Endothelial cell of umbilical vein (primary cell): ENCODE data around the gene RPS24. TPM values are rescaled to one million over a fixed set of nuclear protein-coding genes. Genes with fewer than 3 reads are reported as not detected.

Experiments used
- Bru-seq: library from RNA; stranded (reverse); fragments of 400-500 nt; gene quantifications from one replicate; lab custom pipeline; 2021; lab: Mats Ljungman, UMichigan
- BruChase-seq, 2 experiments: library from RNA; stranded (reverse); fragments of 400-500 nt; gene quantifications; one replicate each; lab custom pipeline; 2021; lab: Mats Ljungman, UMichigan
- BruUV-seq: library from RNA; stranded (reverse); fragments of 400-500 nt; replicated peaks from 2 replicates; lab custom pipeline; 2021; lab: Mats Ljungman, UMichigan
- CTCF ChIA-PET: fragments of 300-600, 350-600 bp; sonication (Branson Sonifier 250); formaldehyde crosslinking; loops from one replicate; lab custom pipeline; 2021; ENCODE audit warnings: antibody characterized with exemption, inconsistent platforms; lab: Charles Lee
- POLR2A ChIA-PET: fragments of 300-600, 350-600 bp; sonication (Branson Sonifier 250); formaldehyde crosslinking; loops from one replicate; lab custom pipeline; 2021; ENCODE audit warnings: antibody characterized with exemption, inconsistent platforms; lab: Charles Lee
- DNase-seq: peaks from one replicate; pipeline ENCODE4 v3.0.0-alpha.2; 2011; ENCODE audit warnings: low read depth, low spot score
- FAIRE-seq: peaks from 2 replicates; lab custom pipeline; 2011; peaks lifted over from hg19 to GRCh38; lab: Jason Lieb, UNC
- H2AFZ ChIP-seq: 2 replicates; pipeline ENCODE4 v1.6.0; 2012; ENCODE audit warnings: low read depth, low read length, control low read depth, inconsistent platforms
- H3K27ac ChIP-seq: 2 replicates; pipeline ENCODE4 v1.5.1; 2011; ENCODE audit warnings: low read depth, mild to moderate bottlenecking, control low read depth, low read length, moderate library complexity; ENCODE audit not compliant: insufficient read depth
- H3K27me3 ChIP-seq, 2 experiments: 2 replicates each; pipeline versions ENCODE4 v1.6.0 to v1.6.1; 2011; ENCODE audit warnings: low read length in 2 of 2, mixed read lengths in 1 of 2; ENCODE audit not compliant: control insufficient read depth in 2 of 2, insufficient read depth in 2 of 2
- H3K36me3 ChIP-seq, 2 experiments: 2 replicates in 1 of 2; 3 replicates in 1 of 2; pipeline ENCODE4 v1.5.1; 2011; ENCODE audit warnings: low read length in 2 of 2, mild to moderate bottlenecking in 1 of 2, moderate library complexity in 1 of 2; ENCODE audit not compliant: control insufficient read depth in 2 of 2, insufficient read depth in 2 of 2; ENCODE audit errors: extremely low read depth in 1 of 2
- H3K4me1 ChIP-seq: 3 replicates; pipeline ENCODE4 v1.5.1; 2011; ENCODE audit warnings: mild to moderate bottlenecking, low read length; ENCODE audit not compliant: control insufficient read depth, insufficient read depth; ENCODE audit errors: extremely low read depth
- H3K4me2 ChIP-seq: 2 replicates; pipeline ENCODE4 v1.6.1; 2011; ENCODE audit warnings: low read length, control low read depth, mixed read lengths; ENCODE audit not compliant: insufficient read depth
- H3K4me3 ChIP-seq, 3 experiments: fragments of 200-600 bp in 1 of 3; sonication (generic), shearing (Covaris generic) in 1 of 3; replicated peaks in 1 of 3; 2 replicates each; pipeline ENCODE4 v1.5.1; 2011 to 2016; ENCODE audit warnings: control low read depth in 3 of 3, low read length in 3 of 3, mild to moderate bottlenecking in 2 of 3, inconsistent platforms in 1 of 3, low read depth in 1 of 3, moderate library complexity in 1 of 3; ENCODE audit not compliant: insufficient read depth in 1 of 3
- H3K79me2 ChIP-seq: 2 replicates; pipeline ENCODE4 v1.6.0; 2012; ENCODE audit warnings: low read length, inconsistent platforms; ENCODE audit not compliant: control insufficient read depth, insufficient read depth
- H3K9ac ChIP-seq: replicated peaks from 2 replicates; pipeline ENCODE3; 2011; ENCODE audit warnings: low read length, control low read depth; ENCODE audit not compliant: insufficient read depth; ENCODE audit errors: extremely low read depth
- H3K9me1 ChIP-seq: replicated peaks from 3 replicates; pipeline ENCODE4 v1.6.0; 2011; ENCODE audit warnings: mild to moderate bottlenecking, low read length; ENCODE audit not compliant: control insufficient read depth, insufficient read depth; ENCODE audit errors: extremely low read depth
- H3K9me3 ChIP-seq: replicated peaks from 2 replicates; pipeline ENCODE4 v1.5.1; 2012; ENCODE audit warnings: low read length, inconsistent platforms; ENCODE audit not compliant: control insufficient read depth, insufficient read depth
- H4K20me1 ChIP-seq: replicated peaks from 2 replicates; pipeline ENCODE3; 2011; ENCODE audit warnings: mild to moderate bottlenecking, low read length; ENCODE audit not compliant: control insufficient read depth, insufficient read depth; ENCODE audit errors: extremely low read depth
- CTCF ChIP-seq, 2 donors: IDR thresholded peaks; 1 replicate in 1 of 2; 2 replicates in 1 of 2; pipeline ENCODE4 v1.5.1; 2011; ENCODE audit warnings: low read length in 2 of 2, mild to moderate bottlenecking in 2 of 2, moderate library complexity in 2 of 2, control low read depth in 1 of 2, inconsistent platforms in 1 of 2, low read depth in 1 of 2; ENCODE audit not compliant: insufficient read depth in 1 of 2; ENCODE audit errors: extremely low read depth in 1 of 2
- EZH2 ChIP-seq: IDR thresholded peaks from 2 replicates; pipeline ENCODE4 v1.6.1; 2012; ENCODE audit warnings: borderline replicate concordance, low read depth, mild to moderate bottlenecking, moderate library complexity, low read length, inconsistent platforms; ENCODE audit not compliant: severe bottlenecking
- FOS ChIP-seq: IDR thresholded peaks from 2 replicates; pipeline ENCODE4 v1.6.1; 2011; ENCODE audit warnings: mild to moderate bottlenecking, low read length, moderate library complexity, borderline replicate concordance; ENCODE audit not compliant: insufficient read depth
- GATA2 ChIP-seq: IDR thresholded peaks from 2 replicates; pipeline ENCODE4 v1.7.0; 2011; ENCODE audit warnings: low read depth, mild to moderate bottlenecking, moderate library complexity, mixed read lengths, low read length; ENCODE audit not compliant: insufficient read length, insufficient read depth
- JUN ChIP-seq: IDR thresholded peaks from 2 replicates; pipeline ENCODE4 v1.6.1; 2011; ENCODE audit warnings: borderline replicate concordance, low read depth; ENCODE audit not compliant: insufficient read length, insufficient read depth
- MAX ChIP-seq: IDR thresholded peaks from 2 replicates; pipeline ENCODE4 v1.6.1; 2011; ENCODE audit not compliant: insufficient read depth, insufficient read length
- MYC ChIP-seq: IDR thresholded peaks from one replicate; pipeline ENCODE4 v1.6.1; 2011; ENCODE audit warnings: mild to moderate bottlenecking, low read depth, low read length
- POLR2A ChIP-seq: IDR thresholded peaks from 2 replicates; pipeline ENCODE4 v1.6.1; 2012; ENCODE audit warnings: low read depth, mild to moderate bottlenecking, control low read depth, low read length
- POLR2AphosphoS5 ChIP-seq: IDR thresholded peaks from 2 replicates; pipeline ENCODE4 v1.6.1; 2012; ENCODE audit warnings: low read depth, mild to moderate bottlenecking, control low read depth, low read length, moderate library complexity; ENCODE audit not compliant: insufficient read depth
- dilution Hi-C: fragments of 300-500 bp; cut with MboI; formaldehyde crosslinking; loops from one replicate; pipeline ENCODE4 v1.15.0; 2019; ENCODE audit warnings: low sequenced_read_pairs; ENCODE audit not compliant: extremely low pct_ligation_motif_present
- intact Hi-C: fragments of 100-400 bp; cut with micrococcal nuclease; formaldehyde crosslinking; loops from one replicate; pipeline ENCODE4 v1.10.0; 2022
- long read RNA-seq: library from polyadenylated mRNA; stranded (forward); transcript quantifications from one replicate; pipeline ENCODE4 v2.0.0, GENCODE V29; 2021
- polyA minus RNA-seq, 3 experiments: library from RNA; depleted of rRNA, polyadenylated mRNA; stranded (reverse); fragments of >200 nt; gene quantifications; 1 replicate in 1 of 3; 2 replicates in 2 of 3; pipeline ENCODE4 v1.2.3, GENCODE V29; 2011
- polyA plus RNA-seq, 4 experiments: library from polyadenylated mRNA; depleted of rRNA in 3 of 4; stranded (reverse) in 3 of 4; unstranded in 1 of 4; fragments of >200 nt; gene quantifications; 2 replicates each; pipeline versions ENCODE4 v1.2.1 to v1.2.3, GENCODE V29; 2011 to 2012; ENCODE audit warnings: missing spikeins in 1 of 4
- total RNA-seq: library from RNA; stranded (reverse); gene quantifications from 2 replicates; pipeline ENCODE4 v1.2.3, GENCODE V29; 2021

RPS24 gene
- total RNA-seq (1,446 and 1,480 TPM in 2 replicates), polyA plus RNA-seq (2,227 and 2,326 TPM in 2 replicates), polyA minus RNA-seq (381 and 426 TPM in 2 replicates), Bru-seq, nascent RNA (percentile 96 among the genes with signal in this experiment), BruChase-seq, experiment 1, labeled RNA remaining after a 6-hour chase (percentile 95 among the genes with signal in this experiment), BruChase-seq, experiment 2, labeled RNA remaining after a 2-hour chase (percentile 94 among the genes with signal in this experiment)
- polyA plus RNA-seq (2011; cell fraction: cytosol; rRNA removed): 4,708 and 5,948 TPM in 2 replicates
- polyA plus RNA-seq (2011; cell fraction: nucleus; rRNA removed): 1,219 and 1,267 TPM in 2 replicates
- 4,228 and 4,559 TPM in 2 replicates for polyA plus RNA-seq (2012)
- polyA minus RNA-seq (2011; cell fraction: cytosol; rRNA and poly(A)+ RNA removed): 977 TPM
- polyA minus RNA-seq (2011; cell fraction: nucleus; rRNA and poly(A)+ RNA removed): 157 and 207 TPM in 2 replicates
- long read RNA-seq, transcript RPS24-211 (1 exons, 2,146 nt): minor isoform, 6 of 985 reads
- long read RNA-seq, transcript RPS24-214 (5 exons, 634 nt): major isoform, 774 of 985 reads
- long read RNA-seq, partial matches to known transcripts: 199 of 985 reads
- long read RNA-seq, other reads (novel, unspliced or antisense): 3 of 985 reads

DNA sequence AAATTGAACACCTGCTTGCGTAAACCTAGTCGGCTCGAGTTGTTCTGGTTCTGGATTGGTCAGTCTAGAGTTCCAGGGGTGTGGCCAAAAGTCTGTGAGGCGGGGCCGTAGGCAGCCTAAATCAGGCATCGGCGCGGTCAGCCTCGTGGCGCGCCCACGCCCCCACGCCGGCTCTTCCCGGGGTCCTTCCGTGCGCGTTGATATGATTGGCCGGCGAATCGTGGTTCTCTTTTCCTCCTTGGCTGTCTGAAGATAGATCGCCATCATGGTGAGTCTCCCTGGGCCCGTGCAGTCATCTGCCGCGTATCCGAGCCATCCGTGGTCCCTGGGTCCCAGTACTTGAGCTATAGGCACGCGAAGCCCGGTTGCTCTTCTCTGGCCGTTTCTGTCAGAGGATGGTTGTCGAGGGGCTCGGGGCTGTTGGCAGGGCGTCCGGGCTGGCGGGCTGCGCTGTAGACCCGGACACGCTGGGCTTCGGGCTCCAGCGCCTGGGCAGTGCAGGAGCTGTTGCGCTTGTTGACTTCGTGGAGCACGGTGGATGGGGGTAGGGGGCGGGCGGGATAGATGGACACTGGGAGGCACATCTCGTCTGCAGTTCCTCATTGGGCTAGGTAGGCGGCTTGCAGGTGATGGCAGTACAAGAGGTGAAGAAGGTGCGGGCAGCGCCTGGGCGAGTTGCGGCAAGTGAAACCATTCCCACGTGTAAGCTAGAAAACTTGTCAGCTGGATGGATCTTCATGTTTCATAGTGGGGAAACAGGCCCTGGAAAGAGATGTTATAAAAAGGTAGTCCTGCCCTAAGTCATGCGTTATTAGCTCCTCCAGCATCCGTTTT lies at the start of gene RPS24:
TSS of gene RPS24 (plus strand) at position 227 of the 834 bp plus-strand sequence. CDS start at position 266, 39 bp downstream.
- H3K27me3 ChIP-seq: no peaks in the 10 kb centered on the region
- peaks cover 43% of the 10 kb centered on the region for H3K4me1 ChIP-seq
- H3K27ac ChIP-seq: peak within 1 kb of the TSS; percentile 34
- H4K20me1 ChIP-seq: peaks cover 8% of the 10 kb centered on the region
- peak; percentile 99 for TF ChIP-seq POLR2AphosphoS5
- no peak for TF ChIP-seq JUN
- TF ChIP-seq MAX: peak; percentile 45
- peak; percentile 99 for TF ChIP-seq POLR2A
- no peak for TF ChIP-seq EZH2
- TF ChIP-seq CTCF (IDR thresholded peaks at IDR 0.05; ENCODE audit: extremely low read depth in 1 of 2, insufficient read depth in 1 of 2, low read depth in 1 of 2, low read length in 2 of 2): no peak
- no peak for TF ChIP-seq GATA2
- peak; percentile 1 for TF ChIP-seq MYC
- no peak for TF ChIP-seq FOS
- ChIA-PET POLR2A (interaction anchor here (0.5 kb wide), 2 partner anchors 13 to 263 kb away, joined by 3 to 8 read pairs; no protein-coding TSS in a partner anchor), CTCF (no interaction called here)
- intact Hi-C loops (loop anchor here (1.0 to 5.0 kb wide), 2 partner anchors 188 to 938 kb away; no protein-coding TSS in a partner anchor), dilution Hi-C loops (no loop called here)
- BruUV-seq: no TSS peak
- peaks cover 55% of the 10 kb centered on the region for H3K79me2 ChIP-seq
- peak within 1 kb of the TSS; percentile 84 for H3K9ac ChIP-seq
- H2AFZ ChIP-seq: peak within 1 kb of the TSS; percentile 48
- no peaks in the 10 kb centered on the region for H3K9me3 ChIP-seq
- H3K36me3 ChIP-seq: peaks cover 17 to 27% of the 10 kb centered on the region in 2 experiments
- DNase-seq (peak; percentile 98), FAIRE-seq (peak; percentile 97)
- H3K4me2 ChIP-seq: peak within 1 kb of the TSS; percentile 86
- H3K4me3 ChIP-seq: peak within 1 kb of the TSS; percentile 27 to 91 (median 68)
- H3K9me1 ChIP-seq: no peaks in the 10 kb centered on the region
